Sigmoid colon (tissue), 7 donors: Measurements from ENCODE around the gene LRRC52. TPM values are rescaled to one million over a fixed set of nuclear protein-coding genes. Genes with fewer than 3 reads are reported as not detected.

Source experiments
- DNase-seq: peaks from one replicate; pipeline ENCODE4 v3.0.0-alpha.2; 2019
- H3K27ac ChIP-seq, 4 donors: fragments of 200-600 bp; sonication (generic); one replicate each; pipeline ENCODE4 v1.5.1; 2016 to 2019; ENCODE audit warnings: mild to moderate bottlenecking in 1 of 4
- H3K27me3 ChIP-seq, 3 donors: fragments of 200-600 bp; sonication (generic); one replicate each; pipeline ENCODE4 v1.5.1; 2019; ENCODE audit warnings: mild to moderate bottlenecking in 1 of 3
- H3K36me3 ChIP-seq, 4 donors: fragments of 200-600 bp; sonication (generic); one replicate each; pipeline ENCODE4 v1.5.1; 2016 to 2019
- H3K4me1 ChIP-seq, 4 donors: fragments of 200-600 bp; sonication (generic); one replicate each; pipeline ENCODE4 v1.5.1; 2017 to 2019
- H3K4me3 ChIP-seq, 4 donors: fragments of 200-600 bp; sonication (generic); one replicate each; pipeline ENCODE4 v1.5.1; 2017 to 2019; ENCODE audit warnings: mild to moderate bottlenecking in 2 of 4, moderate library complexity in 1 of 4
- H3K9me3 ChIP-seq, 4 donors: fragments of 200-600 bp in 3 of 4; sonication (generic) in 3 of 4; one replicate each; pipeline versions ENCODE4 v1.5.1 to v1.6.1; 2013 to 2019
- CTCF ChIP-seq, 4 experiments: fragments of 450-650 bp in 3 of 4; fragments of 200-600 bp in 1 of 4; IDR thresholded peaks; one replicate each; pipeline ENCODE4 v1.5.1; 2016 to 2019; ENCODE audit warnings: antibody characterized with exemption in 4 of 4, mild to moderate bottlenecking in 3 of 4, moderate library complexity in 2 of 4
- EP300 ChIP-seq, 4 donors: sonication (generic); formaldehyde crosslinking; IDR thresholded peaks; one replicate each; pipeline ENCODE4 v1.6.1; 2017; ENCODE audit warnings: antibody characterized with exemption in 4 of 4
- POLR2A ChIP-seq, 2 donors: fragments of 450-650 bp; IDR thresholded peaks; one replicate each; pipeline ENCODE4 v1.6.1; 2016; ENCODE audit warnings: antibody characterized with exemption in 2 of 2, mild to moderate bottlenecking in 2 of 2, moderate library complexity in 2 of 2
- POLR2AphosphoS5 ChIP-seq, 4 donors: sonication (generic); formaldehyde crosslinking; IDR thresholded peaks; one replicate each; pipeline ENCODE4 v1.6.1; 2017; ENCODE audit warnings: antibody characterized with exemption in 4 of 4
- WGBS, 2 donors: extraction: QIAGEN DNeasy Blood & Tissue Kit; methylation state at CpG; one replicate each; pipeline ENCODE4 v1.1.7; 2013; 5-methylcytosine and 5-hydroxymethylcytosine counted together
- intact Hi-C: fragments of 100-400 bp; cut with DNase I; formaldehyde crosslinking; loops from one replicate; pipeline ENCODE4 v1.15.1; 2023
- polyA plus RNA-seq, 3 donors: library from polyadenylated mRNA; stranded (reverse); fragments of 200-250 nt; gene quantifications; one replicate each; pipeline ENCODE4 v1.2.3, GENCODE V29; 2013
- total RNA-seq, 4 donors: library from RNA; depleted of rRNA; stranded (reverse); fragments of >200 nt; gene quantifications; one replicate each; pipeline ENCODE4 v1.1.0, GENCODE V29; 2016
- donor health status: healthy with polysubstance abuse.
- donor health status: Bipolar disorder and iron deficiency.
- donor health status: healthy.

Gene LRRC52
- total and polyA plus RNA-seq, 7 donors = not detected

- H3K27ac ChIP-seq = no peak overlapping the region
- intact Hi-C loops = no loop called here
- no peaks in the 10 kb centered on the region for H3K4me1 ChIP-seq
- peaks cover 0 to 8% (median 0%) of the 10 kb centered on the region in 3 donors for H3K27me3 ChIP-seq
- no peak for DNase-seq
- peaks cover 0 to 5% (median 1%) of the 10 kb centered on the region in 4 donors for H3K9me3 ChIP-seq
- no peak overlapping the region for H3K4me3 ChIP-seq
- 66 to 80% methylated on average over 3 of the region's 3 CpGs for WGBS, 2 donors
- no peaks in the 10 kb centered on the region for H3K36me3 ChIP-seq
- TF ChIP-seq POLR2A (IDR thresholded peaks at IDR 0.05) (no peak), EP300 (IDR thresholded peaks at IDR 0.05) (no peak), CTCF (IDR thresholded peaks at IDR 0.05) (no peak), POLR2AphosphoS5 (IDR thresholded peaks at IDR 0.05) (no peak)
Observed at GRCh38 chr1:165525708-165526107, 18.1 kb upstream of the LRRC52 start.

GRCh38 chr1:165527251-165528007 is 16.4 kb upstream of the LRRC52 start:
- Histone ChIP-seq H3K36me3 (no peaks in the 10 kb centered on the region), H3K4me1 (no peaks in the 10 kb centered on the region), H3K27me3 (peaks cover 0 to 8% (median 0%) of the 10 kb centered on the region in 3 donors), H3K9me3 (peaks cover 0 to 5% (median 1%) of the 10 kb centered on the region in 4 donors), H3K27ac (no peak overlapping the region), H3K4me3 (no peak overlapping the region)
- TF ChIP-seq POLR2A (IDR thresholded peaks at IDR 0.05) = no peak
- TF ChIP-seq CTCF (IDR thresholded peaks at IDR 0.05) = no peak
- TF ChIP-seq POLR2AphosphoS5 (IDR thresholded peaks at IDR 0.05) = no peak
- no peak for TF ChIP-seq EP300 (IDR thresholded peaks at IDR 0.05)
- 57 to 73% methylated on average over 7 of the region's 7 CpGs for WGBS, 2 donors
- DNase-seq = no peak
- intact Hi-C loops = no loop called here

- Histone ChIP-seq H3K4me1 (no peaks in the 10 kb centered on the region), H3K36me3 (no peaks in the 10 kb centered on the region), H3K27me3 (no peaks in the 10 kb centered on the region), H3K27ac (no peak overlapping the region), H3K4me3 (no peak overlapping the region), H3K9me3 (no peaks in the 10 kb centered on the region)
- intact Hi-C loops = no loop called here
- 9 to 32% methylated on average over 2 of the region's 2 CpGs for WGBS, 2 donors
- no peak for DNase-seq
- TF ChIP-seq POLR2A (IDR thresholded peaks at IDR 0.05) (no peak), POLR2AphosphoS5 (IDR thresholded peaks at IDR 0.05) (no peak)
Observed at GRCh38 chr1:165531021-165531420, 12.8 kb upstream of the LRRC52 start.

GRCh38 chr1:165532053-165532452 is 11.7 kb upstream of the LRRC52 start:
- H3K27me3 ChIP-seq = no peaks in the 10 kb centered on the region
- no peak for TF ChIP-seq POLR2AphosphoS5 (IDR thresholded peaks at IDR 0.05)
- TF ChIP-seq POLR2A (IDR thresholded peaks at IDR 0.05) = no peak
- no peak for TF ChIP-seq EP300 (IDR thresholded peaks at IDR 0.05)
- H3K4me1 ChIP-seq = no peaks in the 10 kb centered on the region
- H3K9me3 ChIP-seq = no peaks in the 10 kb centered on the region
- H3K27ac ChIP-seq = no peak overlapping the region
- WGBS, 2 donors = 50 to 60% methylated on average over 7 of the region's 7 CpGs
- no peak overlapping the region for H3K4me3 ChIP-seq
- no peaks in the 10 kb centered on the region for H3K36me3 ChIP-seq
- no peak for DNase-seq
- intact Hi-C loops = no loop called here

GRCh38 chr1:165533254-165533653 is 10.5 kb upstream of the LRRC52 start:
- Histone ChIP-seq H3K36me3 (no peaks in the 10 kb centered on the region), H3K9me3 (no peaks in the 10 kb centered on the region), H3K4me1 (no peaks in the 10 kb centered on the region), H3K27me3 (no peaks in the 10 kb centered on the region), H3K27ac (no peak overlapping the region), H3K4me3 (no peak overlapping the region)
- TF ChIP-seq EP300 (IDR thresholded peaks at IDR 0.05) (no peak), POLR2AphosphoS5 (IDR thresholded peaks at IDR 0.05) (no peak), POLR2A (IDR thresholded peaks at IDR 0.05) (no peak), CTCF (IDR thresholded peaks at IDR 0.05) (no peak)
- DNase-seq = no peak
- intact Hi-C loops = no loop called here
- 78 to 81% methylated on average over 4 of the region's 4 CpGs for WGBS, 2 donors
